Loucy (cell line): Measurements from ENCODE around the gene SYT8.
A peak's percentile ranks its signal among the peaks of the same experiment; 100 is the strongest.

Experiments
- H2AFZ ChIP-seq: fragments of 200-600 bp; sonication (generic); 2 replicates; pipeline ENCODE4 v1.6.0; 2016; ENCODE audit warnings: antibody characterized with exemption, mild to moderate bottlenecking, low read length, moderate library complexity
- H3F3A ChIP-seq: fragments of 200-600 bp; 2 replicates; pipeline ENCODE4 v1.6.0; 2016; ENCODE audit warnings: antibody characterized with exemption, low read depth, mild to moderate bottlenecking
- H3K27me3 ChIP-seq: fragments of 200-600 bp; sonication (generic); 2 replicates; pipeline ENCODE4 v1.6.1; 2014; ENCODE audit warnings: low read length, mild to moderate bottlenecking; ENCODE audit not compliant: insufficient read depth, poor library complexity, severe bottlenecking
- H3K36me3 ChIP-seq: fragments of 200-600 bp; sonication (generic); 2 replicates; pipeline ENCODE4 v1.6.1; 2016; ENCODE audit warnings: low read length; ENCODE audit not compliant: insufficient read depth
- H3K4me1 ChIP-seq: fragments of 200-600 bp; sonication (generic); 2 replicates; pipeline ENCODE4 v1.5.1; 2014; ENCODE audit warnings: low read length, mild to moderate bottlenecking; ENCODE audit not compliant: insufficient read depth, poor library complexity, severe bottlenecking
- H3K4me2 ChIP-seq: fragments of 200-600 bp; sonication (generic); 2 replicates; pipeline ENCODE4 v1.6.0; 2014; ENCODE audit warnings: antibody characterized with exemption, low read length, low read depth, mild to moderate bottlenecking; ENCODE audit not compliant: poor library complexity, severe bottlenecking
- H3K4me3 ChIP-seq: fragments of 200-600 bp; sonication (generic); 2 replicates; pipeline ENCODE4 v1.5.1; 2014; ENCODE audit warnings: low read length, mild to moderate bottlenecking, mixed read lengths; ENCODE audit not compliant: poor library complexity, severe bottlenecking
- H3K79me2 ChIP-seq: fragments of 200-600 bp; sonication (generic); 2 replicates; pipeline ENCODE4 v1.6.1; 2014; ENCODE audit warnings: low read length; ENCODE audit not compliant: insufficient read depth
- H3K9ac ChIP-seq: fragments of 200-600 bp; sonication (generic); 2 replicates; pipeline ENCODE4 v1.6.0; 2014; ENCODE audit warnings: mild to moderate bottlenecking, low read depth, low read length, moderate library complexity; ENCODE audit not compliant: poor library complexity, severe bottlenecking
- H3K9me2 ChIP-seq: fragments of 200-600 bp; sonication (generic); replicated peaks from 2 replicates; pipeline ENCODE4 v1.6.1; 2016; ENCODE audit warnings: low read depth, low read length, mixed read lengths
- H3K9me3 ChIP-seq: fragments of 200-600 bp; sonication (generic); 2 replicates; pipeline ENCODE4 v1.6.1; 2014; ENCODE audit warnings: mild to moderate bottlenecking, antibody characterized with exemption, low read length, low read depth; ENCODE audit not compliant: insufficient read depth
- H4K20me1 ChIP-seq: fragments of 200-600 bp; sonication (generic); 2 replicates; pipeline ENCODE4 v1.6.0; 2014; ENCODE audit warnings: antibody characterized with exemption, low read length, mild to moderate bottlenecking; ENCODE audit not compliant: insufficient read depth, poor library complexity, severe bottlenecking
- EZH2phosphoT487 ChIP-seq: fragments of 200-600 bp; IDR thresholded peaks from 2 replicates; pipeline ENCODE4 v1.6.1; 2018; ENCODE audit warnings: antibody characterized with exemption, mild to moderate bottlenecking, moderate library complexity, borderline replicate concordance
- TF ChIP-seq, protein P1 (sequence below): fragments of 200-600 bp; sonication (generic); conservative IDR thresholded peaks from 2 replicates; pipeline ENCODE4 v1.5.1; 2014; ENCODE audit warnings: mild to moderate bottlenecking, antibody characterized with exemption, low read length

Gene SYT8

DNA sequence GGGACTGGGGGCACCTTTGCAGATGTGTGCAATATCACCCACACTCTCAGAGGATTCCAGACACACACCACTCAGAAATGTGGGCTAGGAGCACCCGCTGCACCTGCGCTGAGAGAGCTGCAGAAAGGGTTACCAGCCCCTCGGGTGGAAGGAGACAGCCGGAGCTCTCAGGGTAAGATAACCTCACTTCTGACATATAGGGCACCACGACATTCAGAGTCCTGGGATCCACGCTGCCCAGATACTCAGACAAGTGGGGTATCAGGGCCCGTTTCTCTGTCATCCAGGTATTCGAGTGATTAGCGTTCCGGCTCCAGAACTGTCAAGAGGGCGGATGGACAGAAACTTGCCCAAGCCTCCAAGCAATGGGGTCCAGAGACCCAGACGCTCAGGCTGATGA lies 6.2 kb upstream of the SYT8 start:
- H2AFZ ChIP-seq, result no peak overlapping the region
- peaks cover 23% of the 10 kb centered on the region for H3K4me1 ChIP-seq
- H3K9me3 ChIP-seq, result no peaks in the 10 kb centered on the region
- H3K79me2 ChIP-seq, result no peaks in the 10 kb centered on the region
- H3K4me2 ChIP-seq, result no peak overlapping the region
- TF ChIP-seq EZH2phosphoT487, result no peak
- TF ChIP-seq, protein P1, sequence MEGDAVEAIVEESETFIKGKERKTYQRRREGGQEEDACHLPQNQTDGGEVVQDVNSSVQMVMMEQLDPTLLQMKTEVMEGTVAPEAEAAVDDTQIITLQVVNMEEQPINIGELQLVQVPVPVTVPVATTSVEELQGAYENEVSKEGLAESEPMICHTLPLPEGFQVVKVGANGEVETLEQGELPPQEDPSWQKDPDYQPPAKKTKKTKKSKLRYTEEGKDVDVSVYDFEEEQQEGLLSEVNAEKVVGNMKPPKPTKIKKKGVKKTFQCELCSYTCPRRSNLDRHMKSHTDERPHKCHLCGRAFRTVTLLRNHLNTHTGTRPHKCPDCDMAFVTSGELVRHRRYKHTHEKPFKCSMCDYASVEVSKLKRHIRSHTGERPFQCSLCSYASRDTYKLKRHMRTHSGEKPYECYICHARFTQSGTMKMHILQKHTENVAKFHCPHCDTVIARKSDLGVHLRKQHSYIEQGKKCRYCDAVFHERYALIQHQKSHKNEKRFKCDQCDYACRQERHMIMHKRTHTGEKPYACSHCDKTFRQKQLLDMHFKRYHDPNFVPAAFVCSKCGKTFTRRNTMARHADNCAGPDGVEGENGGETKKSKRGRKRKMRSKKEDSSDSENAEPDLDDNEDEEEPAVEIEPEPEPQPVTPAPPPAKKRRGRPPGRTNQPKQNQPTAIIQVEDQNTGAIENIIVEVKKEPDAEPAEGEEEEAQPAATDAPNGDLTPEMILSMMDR, result no peak
- no peaks in the 10 kb centered on the region for H3K9me2 ChIP-seq
- H3K9ac ChIP-seq, result no peak overlapping the region
- H4K20me1 ChIP-seq, result no peaks in the 10 kb centered on the region
- H3K36me3 ChIP-seq, result no peaks in the 10 kb centered on the region
- H3K4me3 ChIP-seq, result no peak overlapping the region
- H3K27me3 ChIP-seq, result no peaks in the 10 kb centered on the region
- no peaks in the 10 kb centered on the region for H3F3A ChIP-seq

DNA sequence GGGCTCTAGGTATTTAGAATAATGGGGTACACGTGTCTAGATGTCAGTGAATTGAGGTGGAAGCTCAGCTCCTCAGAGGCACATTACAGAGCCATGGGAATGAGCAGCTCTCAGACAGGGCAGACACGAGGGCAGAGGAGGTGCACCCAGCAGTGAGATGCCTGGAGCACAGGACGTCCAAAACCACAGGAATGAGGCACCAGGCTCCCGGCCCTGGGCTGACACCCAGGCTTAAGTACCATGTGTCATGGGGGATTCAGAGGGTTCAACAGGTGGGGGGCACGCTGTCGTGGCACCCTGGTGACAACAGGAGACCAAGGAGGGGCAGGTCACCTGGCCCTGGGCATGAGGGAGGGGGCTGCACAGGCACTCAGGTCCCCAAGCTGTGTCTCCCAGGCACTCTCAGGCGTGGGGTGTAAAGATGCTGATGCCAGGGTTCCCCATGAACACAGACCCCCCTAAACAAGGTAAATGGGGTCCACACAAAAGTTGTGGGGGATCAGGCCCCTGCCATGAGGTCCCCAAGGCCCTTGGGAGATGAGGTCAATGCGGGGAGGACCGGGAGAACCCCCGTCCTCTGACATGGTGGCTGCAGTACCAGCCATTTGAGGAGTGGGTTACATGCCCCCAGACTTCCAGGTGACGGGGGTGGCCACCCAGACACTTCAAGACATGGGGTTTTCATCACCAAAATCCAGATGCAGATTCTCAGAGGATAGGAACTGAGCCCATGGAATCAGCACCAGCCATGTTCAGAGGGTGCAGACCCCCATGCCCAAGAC lies 5.6 kb upstream of the SYT8 start:
- Histone ChIP-seq H3K79me2 (no peaks in the 10 kb centered on the region), H3K9me2 (no peaks in the 10 kb centered on the region), H3K9me3 (no peaks in the 10 kb centered on the region), H3K27me3 (no peaks in the 10 kb centered on the region), H3K4me1 (peaks cover 23% of the 10 kb centered on the region), H3K9ac (no peak overlapping the region), H4K20me1 (no peaks in the 10 kb centered on the region), H3K36me3 (no peaks in the 10 kb centered on the region), H3K4me2 (no peak overlapping the region), H3K4me3 (no peak overlapping the region), H2AFZ (no peak overlapping the region), H3F3A (no peaks in the 10 kb centered on the region)
- no peak for TF ChIP-seq EZH2phosphoT487
- TF ChIP-seq, protein P1, result no peak

DNA sequence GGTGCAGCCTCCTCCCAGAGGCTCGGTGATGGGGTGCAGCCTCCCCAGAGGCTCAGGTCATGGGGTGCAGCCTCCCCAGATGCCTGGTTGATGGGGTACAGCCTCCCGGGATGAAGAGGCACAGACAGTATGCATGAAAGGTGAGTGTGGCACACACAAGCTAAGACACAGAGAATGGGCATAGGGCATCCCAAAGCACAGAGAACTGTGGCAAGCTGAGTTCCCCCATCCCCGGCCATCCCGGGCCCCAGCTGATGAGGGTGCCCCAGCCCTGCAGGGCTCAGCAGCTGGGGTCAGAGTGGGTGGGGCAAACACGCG lies 4.8 kb upstream of the SYT8 start:
- no peak overlapping the region for H3K4me3 ChIP-seq
- no peaks in the 10 kb centered on the region for H3K79me2 ChIP-seq
- H3K9me3 ChIP-seq, result no peaks in the 10 kb centered on the region
- peak overlapping the region; percentile 55 for H3K9ac ChIP-seq
- H3K9me2 ChIP-seq, result no peaks in the 10 kb centered on the region
- H3K4me2 ChIP-seq, result no peak overlapping the region
- no peak overlapping the region for H2AFZ ChIP-seq
- no peaks in the 10 kb centered on the region for H3K36me3 ChIP-seq
- H3F3A ChIP-seq, result no peaks in the 10 kb centered on the region
- H3K4me1 ChIP-seq, result peaks cover 23% of the 10 kb centered on the region
- H4K20me1 ChIP-seq, result no peaks in the 10 kb centered on the region
- no peaks in the 10 kb centered on the region for H3K27me3 ChIP-seq
- TF ChIP-seq, protein P1, result no peak
- TF ChIP-seq EZH2phosphoT487, result no peak
